ENCODE measurements around the gene SPINT2. TPM values are rescaled to one million over a fixed set of nuclear protein-coding genes. Genes with fewer than 3 reads are reported as not detected.
"Not testable (repeated sequence)": the region's sequence is repeated elsewhere in the genome, so short reads cannot be mapped to it uniquely, and the experiment has no call there.

Gene SPINT2
- total RNA-seq, 1 donor from 2014 or later, result 28.0 TPM

GRCh38 chr19:38336638-38337359 is 72.4 kb downstream of the SPINT2 start:
- Mint-ChIP-seq H3K27me3 (ENCODE audit: low read depth) (no peaks in the 10 kb centered on the region), H3K4me1 (ENCODE audit: low read depth) (peaks cover 10% of the 10 kb centered on the region), H3K36me3 (ENCODE audit: low read depth) (peaks cover 3% of the 10 kb centered on the region), H3K4me3 (ENCODE audit: unreplicated experiment) (peak overlapping the region; percentile 96), H3K27ac (ENCODE audit: unreplicated experiment) (peak overlapping the region; percentile 100), H3K9me3 (ENCODE audit: low read depth) (no peaks in the 10 kb centered on the region)
- TF ChIP-seq, protein P1, sequence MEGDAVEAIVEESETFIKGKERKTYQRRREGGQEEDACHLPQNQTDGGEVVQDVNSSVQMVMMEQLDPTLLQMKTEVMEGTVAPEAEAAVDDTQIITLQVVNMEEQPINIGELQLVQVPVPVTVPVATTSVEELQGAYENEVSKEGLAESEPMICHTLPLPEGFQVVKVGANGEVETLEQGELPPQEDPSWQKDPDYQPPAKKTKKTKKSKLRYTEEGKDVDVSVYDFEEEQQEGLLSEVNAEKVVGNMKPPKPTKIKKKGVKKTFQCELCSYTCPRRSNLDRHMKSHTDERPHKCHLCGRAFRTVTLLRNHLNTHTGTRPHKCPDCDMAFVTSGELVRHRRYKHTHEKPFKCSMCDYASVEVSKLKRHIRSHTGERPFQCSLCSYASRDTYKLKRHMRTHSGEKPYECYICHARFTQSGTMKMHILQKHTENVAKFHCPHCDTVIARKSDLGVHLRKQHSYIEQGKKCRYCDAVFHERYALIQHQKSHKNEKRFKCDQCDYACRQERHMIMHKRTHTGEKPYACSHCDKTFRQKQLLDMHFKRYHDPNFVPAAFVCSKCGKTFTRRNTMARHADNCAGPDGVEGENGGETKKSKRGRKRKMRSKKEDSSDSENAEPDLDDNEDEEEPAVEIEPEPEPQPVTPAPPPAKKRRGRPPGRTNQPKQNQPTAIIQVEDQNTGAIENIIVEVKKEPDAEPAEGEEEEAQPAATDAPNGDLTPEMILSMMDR (IDR thresholded peaks at IDR 0.05), result no peak
- DNase-seq (ENCODE audit: low spot score), result peak; percentile 98

DNA sequence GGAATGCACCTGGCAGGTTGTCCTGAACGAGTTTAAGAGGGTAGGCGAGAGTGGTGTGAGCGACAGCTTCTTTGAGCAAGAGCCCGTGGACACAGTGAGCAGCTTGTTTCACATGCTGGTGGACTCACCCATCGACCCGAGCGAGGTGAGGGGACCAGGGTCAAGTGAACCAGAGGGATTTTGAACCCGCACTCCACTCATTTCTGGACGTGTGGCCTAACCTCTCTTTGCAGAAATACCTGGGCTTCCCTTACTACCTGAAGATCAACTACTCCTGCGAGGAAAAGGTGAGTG is 72.9 kb downstream of the SPINT2 start:
- DNase-seq (ENCODE audit: low spot score), result no peak
- no peaks in the 10 kb centered on the region for H3K9me3 Mint-ChIP-seq (ENCODE audit: low read depth)
- H3K27ac Mint-ChIP-seq (ENCODE audit: unreplicated experiment), result peak overlapping the region; percentile 52

GRCh38 chr19:38339011-38339410 is 74.6 kb downstream of the SPINT2 start:
- not testable (repeated sequence) for H3K36me3 Mint-ChIP-seq (ENCODE audit: low read depth); H3K27me3 Mint-ChIP-seq (ENCODE audit: low read depth); H3K4me3 Mint-ChIP-seq (ENCODE audit: unreplicated experiment); H3K27ac Mint-ChIP-seq (ENCODE audit: unreplicated experiment); H3K9me3 Mint-ChIP-seq (ENCODE audit: low read depth); DNase-seq (ENCODE audit: low spot score)
- peaks cover 10% of the 10 kb centered on the region for H3K4me1 Mint-ChIP-seq (ENCODE audit: low read depth)

More for the DNA sequence above, 72.9 kb downstream of the SPINT2 start:
- H3K4me1 Mint-ChIP-seq (ENCODE audit: low read depth), result peaks cover 10% of the 10 kb centered on the region
- H3K36me3 Mint-ChIP-seq (ENCODE audit: low read depth), result peaks cover 3% of the 10 kb centered on the region
- peak overlapping the region; percentile 96 for H3K4me3 Mint-ChIP-seq (ENCODE audit: unreplicated experiment)
- H3K27me3 Mint-ChIP-seq (ENCODE audit: low read depth), result no peaks in the 10 kb centered on the region
- TF ChIP-seq, protein P1 (IDR thresholded peaks at IDR 0.05), result no peak

DNA sequence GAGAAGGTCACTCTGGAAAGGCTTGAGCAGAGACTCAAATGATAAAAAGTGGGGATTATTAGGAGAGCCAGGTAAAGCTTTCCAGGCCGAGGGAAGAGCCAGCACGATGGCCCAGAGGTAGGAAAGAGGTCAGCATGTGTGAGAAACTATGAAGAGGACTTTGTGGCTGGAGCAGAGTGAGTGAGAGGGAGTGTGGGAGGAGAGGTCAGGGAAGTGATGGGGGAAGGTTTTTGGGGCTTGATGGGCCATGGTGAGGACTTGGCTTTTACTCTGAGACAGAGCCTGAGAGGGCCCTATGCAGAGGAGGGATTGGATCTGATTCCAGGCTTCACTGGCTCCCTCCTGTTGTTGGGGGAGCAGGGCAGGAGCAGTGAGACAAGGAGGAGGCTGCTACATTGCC is 76.6 kb downstream of the SPINT2 start:
- Mint-ChIP-seq H3K27ac (ENCODE audit: unreplicated experiment) (no peak overlapping the region), H3K36me3 (ENCODE audit: low read depth) (peaks cover 7% of the 10 kb centered on the region), H3K9me3 (ENCODE audit: low read depth) (no peaks in the 10 kb centered on the region), H3K4me1 (ENCODE audit: low read depth) (peaks cover 10% of the 10 kb centered on the region), H3K27me3 (ENCODE audit: low read depth) (no peaks in the 10 kb centered on the region), H3K4me3 (ENCODE audit: unreplicated experiment) (no peak overlapping the region)
- no peak for DNase-seq (ENCODE audit: low spot score)
- TF ChIP-seq, protein P1 (IDR thresholded peaks at IDR 0.05), result no peak

Other genes with a start within 250 kb of the SPINT2 start
- 2.1 to 4.8 TPM (median 2.4 TPM) in 3 replicates for gene DPF1, start 40.4 kb upstream of the SPINT2 start, total RNA-seq
- 132 to 297 TPM (median 295 TPM) in 3 replicates for gene PPP1R14A, start 8.2 kb upstream of the SPINT2 start, total RNA-seq
- gene C19orf33, start 39.7 kb downstream of the SPINT2 start, total RNA-seq, result 2.0 to 5.2 TPM (median 2.0 TPM) in 3 replicates
- 93.3 to 101 TPM (median 97.8 TPM) in 3 replicates for gene YIF1B, start 51.4 kb downstream of the SPINT2 start, total RNA-seq
- gene KCNK6, start 55.3 kb downstream of the SPINT2 start, total RNA-seq, result 22.0 to 30.9 TPM (median 29.2 TPM) in 3 replicates
- gene CATSPERG, start 71.3 kb downstream of the SPINT2 start, total RNA-seq, result 3.9 to 7.6 TPM (median 5.3 TPM) in 3 replicates
- 181 to 197 TPM (median 197 TPM) in 3 replicates for gene PSMD8, start 110.0 kb downstream of the SPINT2 start, total RNA-seq
- 0.80 to 1.8 TPM (median 1.5 TPM) in 3 replicates for gene GGN, start 123.5 kb downstream of the SPINT2 start, total RNA-seq
- gene SPRED3, start 124.1 kb downstream of the SPINT2 start, total RNA-seq, result 3.2 to 4.6 TPM (median 4.6 TPM) in 3 replicates
- gene FAM98C, start 138.5 kb downstream of the SPINT2 start, total RNA-seq, result 15.5 to 16.5 TPM (median 16.0 TPM) in 3 replicates
- gene RASGRP4, start 161.6 kb downstream of the SPINT2 start, total RNA-seq, result not detected in 3 replicates
- gene RYR1, start 169.1 kb downstream of the SPINT2 start, total RNA-seq, result 0.02 to 0.32 TPM (median 0.26 TPM) in 3 replicates

Measured in chondrocyte (in vitro differentiated cells).